WTC11 (cell line): ENCODE results near the gene TRIM3. TPM values are rescaled to one million over a fixed set of nuclear protein-coding genes. Genes with fewer than 3 reads are reported as not detected.
A peak's percentile ranks its signal among the peaks of the same experiment; 100 is the strongest.

Experiments used
- ATAC-seq: fragments of 200-7000 bp; cut with Tn5 transposase; 2 replicates; pipeline ENCODE4 v1.10.0; 2021; ENCODE audit warnings: mild to moderate bottlenecking, moderate library complexity
- CTCF ChIA-PET: fragments of 300-600 bp; sonication (Branson Sonifier 250); formaldehyde crosslinking; loops from one replicate; lab custom pipeline; 2021; ENCODE audit warnings: antibody characterized with exemption; lab: Charles Lee
- POLR2A ChIA-PET: fragments of 350-600 bp; sonication (Branson Sonifier 250); formaldehyde crosslinking; loops from one replicate; lab custom pipeline; 2021; ENCODE audit warnings: antibody characterized with exemption; lab: Charles Lee
- DNase-seq: peaks from one replicate; pipeline ENCODE4 v3.0.0; 2021; ENCODE audit warnings: low spot score
- H3K27ac Mint-ChIP-seq: 2 replicates; pipeline ENCODE4 v1.8.0; 2021; ENCODE audit warnings: mixed read lengths
- H3K27me3 Mint-ChIP-seq: 2 replicates; pipeline ENCODE4 v1.8.0; 2021; ENCODE audit warnings: low read depth, mild to moderate bottlenecking, moderate library complexity, mixed read lengths
- H3K36me3 Mint-ChIP-seq: 2 replicates; pipeline ENCODE4 v1.8.0; 2021; ENCODE audit warnings: mixed read lengths
- H3K4me1 Mint-ChIP-seq: 2 replicates; pipeline ENCODE4 v1.8.0; 2022; ENCODE audit warnings: mixed read lengths
- H3K4me3 Mint-ChIP-seq: 2 replicates; pipeline ENCODE4 v1.8.0; 2021; ENCODE audit warnings: mild to moderate bottlenecking, moderate library complexity, mixed read lengths
- H3K9me3 Mint-ChIP-seq: 2 replicates; pipeline ENCODE4 v1.8.0; 2021; ENCODE audit warnings: mixed read lengths
- ETV6 ChIP-seq: sonication (generic); formaldehyde crosslinking; IDR thresholded peaks from 2 replicates; pipeline ENCODE4 v1.8.1; 2022; ENCODE audit warnings: mild to moderate bottlenecking, missing genetic modification reagents
- FOXK1 ChIP-seq: sonication (generic); formaldehyde crosslinking; IDR thresholded peaks from 2 replicates; pipeline ENCODE4 v1.8.0; 2022; ENCODE audit warnings: mild to moderate bottlenecking, moderate library complexity, missing genetic modification reagents
- FOXP1 ChIP-seq: sonication (generic); formaldehyde crosslinking; IDR thresholded peaks from 2 replicates; pipeline ENCODE4 v1.8.0; 2022; ENCODE audit warnings: missing genetic modification reagents, mild to moderate bottlenecking, moderate library complexity, borderline replicate concordance
- GRHL2 ChIP-seq: fragments of 250-450 bp; sonication (Bioruptor Pico); IDR thresholded peaks from 2 replicates; pipeline ENCODE4 v1.8.0; 2022; ENCODE audit warnings: mild to moderate bottlenecking, moderate library complexity; ENCODE audit not compliant: insufficient replicate concordance, severe bottlenecking
- JAZF1 ChIP-seq: fragments of 250-450 bp; sonication (Bioruptor Pico); IDR thresholded peaks from 2 replicates; pipeline ENCODE4 v1.9.0; 2021; ENCODE audit warnings: moderate library complexity, mild to moderate bottlenecking, inconsistent platforms
- MXD4 ChIP-seq: fragments of 250-450 bp; sonication (Bioruptor Pico); IDR thresholded peaks from 2 replicates; pipeline ENCODE4 v1.8.0; 2021; ENCODE audit warnings: mild to moderate bottlenecking, moderate library complexity, borderline replicate concordance
- SOX15 ChIP-seq: fragments of 250-450 bp; sonication (Bioruptor Pico); IDR thresholded peaks from 2 replicates; pipeline ENCODE4 v1.9.0; 2021; ENCODE audit warnings: mild to moderate bottlenecking
- SP1 ChIP-seq: sonication (generic); formaldehyde crosslinking; conservative IDR thresholded peaks from 2 replicates; pipeline ENCODE4 v1.8.1; 2022; ENCODE audit warnings: missing genetic modification reagents
- TP53 ChIP-seq: sonication (generic); formaldehyde crosslinking; IDR thresholded peaks from 2 replicates; pipeline ENCODE4 v1.8.1; 2023; ENCODE audit warnings: mild to moderate bottlenecking, missing genetic modification reagents
- ZNF232 ChIP-seq: sonication (generic); formaldehyde crosslinking; IDR thresholded peaks from 2 replicates; pipeline ENCODE4 v1.8.0; 2022; ENCODE audit warnings: mild to moderate bottlenecking, missing genetic modification reagents
- ZNF317 ChIP-seq: sonication (generic); formaldehyde crosslinking; IDR thresholded peaks from 2 replicates; pipeline ENCODE4 v1.8.1; 2023; ENCODE audit warnings: low read depth, mild to moderate bottlenecking, moderate library complexity, missing genetic modification reagents, borderline replicate concordance
- ZNF423 ChIP-seq: fragments of 250-450 bp; sonication (Bioruptor Pico); IDR thresholded peaks from 2 replicates; pipeline ENCODE4 v2.1.2; 2022; ENCODE audit warnings: mild to moderate bottlenecking, moderate library complexity
- total RNA-seq: library from RNA; stranded (reverse); gene quantifications from 3 replicates; pipeline ENCODE4 v1.2.3, GENCODE V29; 2021
- TF ChIP-seq, protein P1 (sequence below): sonication (generic); formaldehyde crosslinking; conservative IDR thresholded peaks from 2 replicates; pipeline ENCODE4 v1.8.1; 2023; ENCODE audit warnings: mild to moderate bottlenecking, low read depth, missing genetic modification reagents, moderate library complexity
- TF ChIP-seq, protein P2 (sequence below): sonication (generic); formaldehyde crosslinking; IDR thresholded peaks from 2 replicates; pipeline ENCODE4 v1.8.0; 2022; ENCODE audit warnings: mild to moderate bottlenecking, missing genetic modification reagents
- TF ChIP-seq, protein P3 (sequence below): sonication (generic); formaldehyde crosslinking; IDR thresholded peaks from 2 replicates; pipeline ENCODE4 v1.8.0; 2022; ENCODE audit warnings: mild to moderate bottlenecking, missing genetic modification reagents
- TF ChIP-seq, protein P4 (sequence below): fragments of 250-450 bp; sonication (Bioruptor Pico); IDR thresholded peaks from 2 replicates; pipeline ENCODE4 v1.9.0; 2021; ENCODE audit warnings: mild to moderate bottlenecking
- TF ChIP-seq, protein P5 (sequence below): sonication (generic); formaldehyde crosslinking; IDR thresholded peaks from 2 replicates; pipeline ENCODE4 v1.8.1; 2023; ENCODE audit warnings: mild to moderate bottlenecking, missing genetic modification reagents, moderate library complexity
- TF ChIP-seq, protein P6 (sequence below): sonication (generic); formaldehyde crosslinking; IDR thresholded peaks from 2 replicates; pipeline ENCODE4 v1.8.0; 2022; ENCODE audit warnings: missing genetic modification reagents
- TF ChIP-seq, protein P7 (sequence below): sonication (generic); formaldehyde crosslinking; IDR thresholded peaks from 2 replicates; pipeline ENCODE4 v1.8.1; 2023; ENCODE audit warnings: mild to moderate bottlenecking, missing genetic modification reagents

Gene TRIM3
- total RNA-seq, 1 experiment from 2014 or later: 21.3 TPM

DNA sequence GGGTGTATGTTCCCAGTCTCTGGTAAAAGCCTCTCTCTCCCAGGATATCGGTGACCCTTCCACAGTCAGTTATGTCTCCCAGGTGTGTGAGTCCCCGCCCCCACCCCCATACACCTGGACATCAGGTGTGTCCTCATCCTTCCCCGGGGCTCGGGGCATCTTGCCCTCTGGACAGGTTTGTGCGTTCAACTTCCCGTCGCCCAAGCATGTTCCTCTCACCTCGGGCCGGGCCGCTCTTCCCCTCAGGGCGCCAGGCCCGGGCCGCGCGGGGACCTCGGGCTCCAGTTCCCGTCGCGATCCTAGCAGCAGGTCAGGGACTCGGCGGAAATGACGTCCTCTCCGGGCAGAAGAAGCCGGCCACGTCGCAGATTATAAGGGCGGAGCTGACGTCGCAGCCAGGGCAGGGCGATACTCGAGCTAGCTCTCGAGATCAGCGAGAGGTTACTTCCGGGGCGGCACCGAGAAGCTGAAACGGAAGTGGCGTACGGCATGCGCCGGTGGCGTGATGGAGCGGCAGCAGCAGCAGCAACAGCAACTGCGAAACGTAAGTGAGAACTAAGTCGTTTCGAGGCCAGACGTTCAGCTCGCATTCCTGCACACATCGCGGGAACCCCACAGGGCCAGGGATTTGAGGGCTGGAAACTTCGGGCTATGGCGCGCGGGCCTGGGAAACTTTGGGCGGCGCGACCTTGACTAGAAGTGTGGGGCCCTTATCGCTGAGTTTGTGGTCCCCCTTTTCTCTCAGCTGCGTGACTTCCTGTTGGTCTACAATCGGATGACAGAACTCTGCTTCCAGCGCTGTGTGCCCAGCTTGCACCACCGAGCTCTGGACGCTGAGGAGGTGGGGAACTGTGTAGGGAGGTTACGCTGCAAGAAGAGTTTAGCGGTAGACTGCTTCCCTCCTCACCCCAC lies 7.5 kb upstream of the TRIM3 start, which contains the start of the genes ARFIP2 and TIMM10B:
Gene ARFIP2, minus strand, starts transcription at position 320 of the 912 bp plus-strand sequence. CDS start 910 bp downstream, outside the sequence.
Gene TIMM10B, plus strand, starts transcription at position 490 of the 912 bp plus-strand sequence. Its CDS starts 16 bp downstream, at position 506.
- ChIA-PET CTCF (interaction anchor here (0.9 to 2.4 kb wide), 10 partner anchors 12 to 119 kb away, joined by 3 to 19 read pairs (median 7); no protein-coding TSS in a partner anchor), POLR2A (interaction anchor here (0.6 to 1.7 kb wide), 16 partner anchors 9 to 202 kb away, joined by 3 to 15 read pairs (median 3); partner anchors contain the start of genes DNHD1, MRPL17, SMPD1 and TAF10)
- ATAC-seq: peak; percentile 94
- Mint-ChIP-seq H3K9me3 (no peaks in the 10 kb centered on the region), H3K27me3 (no peaks in the 10 kb centered on the region), H3K4me1 (peaks cover 18% of the 10 kb centered on the region), H3K27ac (peak within 1 kb of the TSS; percentile 99), H3K4me3 (peak within 1 kb of the TSS; percentile 98), H3K36me3 (peaks cover 42% of the 10 kb centered on the region)
- DNase-seq: peak; percentile 97
- TF ChIP-seq, protein P1, sequence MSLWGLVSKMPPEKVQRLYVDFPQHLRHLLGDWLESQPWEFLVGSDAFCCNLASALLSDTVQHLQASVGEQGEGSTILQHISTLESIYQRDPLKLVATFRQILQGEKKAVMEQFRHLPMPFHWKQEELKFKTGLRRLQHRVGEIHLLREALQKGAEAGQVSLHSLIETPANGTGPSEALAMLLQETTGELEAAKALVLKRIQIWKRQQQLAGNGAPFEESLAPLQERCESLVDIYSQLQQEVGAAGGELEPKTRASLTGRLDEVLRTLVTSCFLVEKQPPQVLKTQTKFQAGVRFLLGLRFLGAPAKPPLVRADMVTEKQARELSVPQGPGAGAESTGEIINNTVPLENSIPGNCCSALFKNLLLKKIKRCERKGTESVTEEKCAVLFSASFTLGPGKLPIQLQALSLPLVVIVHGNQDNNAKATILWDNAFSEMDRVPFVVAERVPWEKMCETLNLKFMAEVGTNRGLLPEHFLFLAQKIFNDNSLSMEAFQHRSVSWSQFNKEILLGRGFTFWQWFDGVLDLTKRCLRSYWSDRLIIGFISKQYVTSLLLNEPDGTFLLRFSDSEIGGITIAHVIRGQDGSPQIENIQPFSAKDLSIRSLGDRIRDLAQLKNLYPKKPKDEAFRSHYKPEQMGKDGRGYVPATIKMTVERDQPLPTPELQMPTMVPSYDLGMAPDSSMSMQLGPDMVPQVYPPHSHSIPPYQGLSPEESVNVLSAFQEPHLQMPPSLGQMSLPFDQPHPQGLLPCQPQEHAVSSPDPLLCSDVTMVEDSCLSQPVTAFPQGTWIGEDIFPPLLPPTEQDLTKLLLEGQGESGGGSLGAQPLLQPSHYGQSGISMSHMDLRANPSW (CRISPR knock-in tag): no peak
- TF ChIP-seq ZNF232 (CRISPR knock-in tag) (no peak), ZNF423 (CRISPR knock-in tag) (no peak), SOX15 (CRISPR knock-in tag) (no peak), TP53 (CRISPR knock-in tag) (no peak), FOXP1 (CRISPR knock-in tag) (peak; percentile 82; the same call in 1 of the 2 replicates), ETV6 (CRISPR knock-in tag) (no peak), ZNF317 (CRISPR knock-in tag) (no peak), GRHL2 (CRISPR knock-in tag) (no peak), SP1 (CRISPR knock-in tag) (peak; percentile 98), MXD4 (CRISPR knock-in tag) (no peak), JAZF1 (CRISPR knock-in tag) (no peak), FOXK1 (peak; percentile 97)
- TF ChIP-seq, protein P2, sequence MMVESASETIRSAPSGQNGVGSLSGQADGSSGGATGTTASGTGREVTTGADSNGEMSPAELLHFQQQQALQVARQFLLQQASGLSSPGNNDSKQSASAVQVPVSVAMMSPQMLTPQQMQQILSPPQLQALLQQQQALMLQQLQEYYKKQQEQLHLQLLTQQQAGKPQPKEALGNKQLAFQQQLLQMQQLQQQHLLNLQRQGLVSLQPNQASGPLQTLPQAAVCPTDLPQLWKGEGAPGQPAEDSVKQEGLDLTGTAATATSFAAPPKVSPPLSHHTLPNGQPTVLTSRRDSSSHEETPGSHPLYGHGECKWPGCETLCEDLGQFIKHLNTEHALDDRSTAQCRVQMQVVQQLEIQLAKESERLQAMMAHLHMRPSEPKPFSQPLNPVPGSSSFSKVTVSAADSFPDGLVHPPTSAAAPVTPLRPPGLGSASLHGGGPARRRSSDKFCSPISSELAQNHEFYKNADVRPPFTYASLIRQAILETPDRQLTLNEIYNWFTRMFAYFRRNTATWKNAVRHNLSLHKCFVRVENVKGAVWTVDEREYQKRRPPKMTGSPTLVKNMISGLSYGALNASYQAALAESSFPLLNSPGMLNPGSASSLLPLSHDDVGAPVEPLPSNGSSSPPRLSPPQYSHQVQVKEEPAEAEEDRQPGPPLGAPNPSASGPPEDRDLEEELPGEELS (CRISPR knock-in tag): no peak
- TF ChIP-seq, protein P3, sequence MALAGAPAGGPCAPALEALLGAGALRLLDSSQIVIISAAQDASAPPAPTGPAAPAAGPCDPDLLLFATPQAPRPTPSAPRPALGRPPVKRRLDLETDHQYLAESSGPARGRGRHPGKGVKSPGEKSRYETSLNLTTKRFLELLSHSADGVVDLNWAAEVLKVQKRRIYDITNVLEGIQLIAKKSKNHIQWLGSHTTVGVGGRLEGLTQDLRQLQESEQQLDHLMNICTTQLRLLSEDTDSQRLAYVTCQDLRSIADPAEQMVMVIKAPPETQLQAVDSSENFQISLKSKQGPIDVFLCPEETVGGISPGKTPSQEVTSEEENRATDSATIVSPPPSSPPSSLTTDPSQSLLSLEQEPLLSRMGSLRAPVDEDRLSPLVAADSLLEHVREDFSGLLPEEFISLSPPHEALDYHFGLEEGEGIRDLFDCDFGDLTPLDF (CRISPR knock-in tag): no peak
- TF ChIP-seq, protein P4, sequence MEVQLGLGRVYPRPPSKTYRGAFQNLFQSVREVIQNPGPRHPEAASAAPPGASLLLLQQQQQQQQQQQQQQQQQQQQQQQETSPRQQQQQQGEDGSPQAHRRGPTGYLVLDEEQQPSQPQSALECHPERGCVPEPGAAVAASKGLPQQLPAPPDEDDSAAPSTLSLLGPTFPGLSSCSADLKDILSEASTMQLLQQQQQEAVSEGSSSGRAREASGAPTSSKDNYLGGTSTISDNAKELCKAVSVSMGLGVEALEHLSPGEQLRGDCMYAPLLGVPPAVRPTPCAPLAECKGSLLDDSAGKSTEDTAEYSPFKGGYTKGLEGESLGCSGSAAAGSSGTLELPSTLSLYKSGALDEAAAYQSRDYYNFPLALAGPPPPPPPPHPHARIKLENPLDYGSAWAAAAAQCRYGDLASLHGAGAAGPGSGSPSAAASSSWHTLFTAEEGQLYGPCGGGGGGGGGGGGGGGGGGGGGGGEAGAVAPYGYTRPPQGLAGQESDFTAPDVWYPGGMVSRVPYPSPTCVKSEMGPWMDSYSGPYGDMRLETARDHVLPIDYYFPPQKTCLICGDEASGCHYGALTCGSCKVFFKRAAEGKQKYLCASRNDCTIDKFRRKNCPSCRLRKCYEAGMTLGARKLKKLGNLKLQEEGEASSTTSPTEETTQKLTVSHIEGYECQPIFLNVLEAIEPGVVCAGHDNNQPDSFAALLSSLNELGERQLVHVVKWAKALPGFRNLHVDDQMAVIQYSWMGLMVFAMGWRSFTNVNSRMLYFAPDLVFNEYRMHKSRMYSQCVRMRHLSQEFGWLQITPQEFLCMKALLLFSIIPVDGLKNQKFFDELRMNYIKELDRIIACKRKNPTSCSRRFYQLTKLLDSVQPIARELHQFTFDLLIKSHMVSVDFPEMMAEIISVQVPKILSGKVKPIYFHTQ (CRISPR knock-in tag): no peak
- TF ChIP-seq, protein P5, sequence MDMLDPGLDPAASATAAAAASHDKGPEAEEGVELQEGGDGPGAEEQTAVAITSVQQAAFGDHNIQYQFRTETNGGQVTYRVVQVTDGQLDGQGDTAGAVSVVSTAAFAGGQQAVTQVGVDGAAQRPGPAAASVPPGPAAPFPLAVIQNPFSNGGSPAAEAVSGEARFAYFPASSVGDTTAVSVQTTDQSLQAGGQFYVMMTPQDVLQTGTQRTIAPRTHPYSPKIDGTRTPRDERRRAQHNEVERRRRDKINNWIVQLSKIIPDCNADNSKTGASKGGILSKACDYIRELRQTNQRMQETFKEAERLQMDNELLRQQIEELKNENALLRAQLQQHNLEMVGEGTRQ (CRISPR knock-in tag): peak; percentile 59
- TF ChIP-seq, protein P6, sequence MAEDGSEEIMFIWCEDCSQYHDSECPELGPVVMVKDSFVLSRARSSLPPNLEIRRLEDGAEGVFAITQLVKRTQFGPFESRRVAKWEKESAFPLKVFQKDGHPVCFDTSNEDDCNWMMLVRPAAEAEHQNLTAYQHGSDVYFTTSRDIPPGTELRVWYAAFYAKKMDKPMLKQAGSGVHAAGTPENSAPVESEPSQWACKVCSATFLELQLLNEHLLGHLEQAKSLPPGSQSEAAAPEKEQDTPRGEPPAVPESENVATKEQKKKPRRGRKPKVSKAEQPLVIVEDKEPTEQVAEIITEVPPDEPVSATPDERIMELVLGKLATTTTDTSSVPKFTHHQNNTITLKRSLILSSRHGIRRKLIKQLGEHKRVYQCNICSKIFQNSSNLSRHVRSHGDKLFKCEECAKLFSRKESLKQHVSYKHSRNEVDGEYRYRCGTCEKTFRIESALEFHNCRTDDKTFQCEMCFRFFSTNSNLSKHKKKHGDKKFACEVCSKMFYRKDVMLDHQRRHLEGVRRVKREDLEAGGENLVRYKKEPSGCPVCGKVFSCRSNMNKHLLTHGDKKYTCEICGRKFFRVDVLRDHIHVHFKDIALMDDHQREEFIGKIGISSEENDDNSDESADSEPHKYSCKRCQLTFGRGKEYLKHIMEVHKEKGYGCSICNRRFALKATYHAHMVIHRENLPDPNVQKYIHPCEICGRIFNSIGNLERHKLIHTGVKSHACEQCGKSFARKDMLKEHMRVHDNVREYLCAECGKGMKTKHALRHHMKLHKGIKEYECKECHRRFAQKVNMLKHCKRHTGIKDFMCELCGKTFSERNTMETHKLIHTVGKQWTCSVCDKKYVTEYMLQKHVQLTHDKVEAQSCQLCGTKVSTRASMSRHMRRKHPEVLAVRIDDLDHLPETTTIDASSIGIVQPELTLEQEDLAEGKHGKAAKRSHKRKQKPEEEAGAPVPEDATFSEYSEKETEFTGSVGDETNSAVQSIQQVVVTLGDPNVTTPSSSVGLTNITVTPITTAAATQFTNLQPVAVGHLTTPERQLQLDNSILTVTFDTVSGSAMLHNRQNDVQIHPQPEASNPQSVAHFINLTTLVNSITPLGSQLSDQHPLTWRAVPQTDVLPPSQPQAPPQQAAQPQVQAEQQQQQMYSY: no peak
- TF ChIP-seq, protein P7, sequence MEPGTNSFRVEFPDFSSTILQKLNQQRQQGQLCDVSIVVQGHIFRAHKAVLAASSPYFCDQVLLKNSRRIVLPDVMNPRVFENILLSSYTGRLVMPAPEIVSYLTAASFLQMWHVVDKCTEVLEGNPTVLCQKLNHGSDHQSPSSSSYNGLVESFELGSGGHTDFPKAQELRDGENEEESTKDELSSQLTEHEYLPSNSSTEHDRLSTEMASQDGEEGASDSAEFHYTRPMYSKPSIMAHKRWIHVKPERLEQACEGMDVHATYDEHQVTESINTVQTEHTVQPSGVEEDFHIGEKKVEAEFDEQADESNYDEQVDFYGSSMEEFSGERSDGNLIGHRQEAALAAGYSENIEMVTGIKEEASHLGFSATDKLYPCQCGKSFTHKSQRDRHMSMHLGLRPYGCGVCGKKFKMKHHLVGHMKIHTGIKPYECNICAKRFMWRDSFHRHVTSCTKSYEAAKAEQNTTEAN (CRISPR knock-in tag): 0 out of 2 replicates have a peak, but pooled peaks have one; percentile 58
